Ishikawa (cell line): Measurements from ENCODE around the gene ZMIZ1.

Experiments
- CEBPB ChIP-seq: IDR thresholded peaks from 2 replicates; pipeline ENCODE4 v1.6.1; 2012
- CREB1 ChIP-seq: IDR thresholded peaks from 2 replicates; pipeline ENCODE4 v1.6.1; 2012; ENCODE audit warnings: low read depth
- EGR1 ChIP-seq: IDR thresholded peaks from 2 replicates; pipeline ENCODE4 v1.6.1; 2012
- EP300 ChIP-seq: IDR thresholded peaks from 2 replicates; pipeline ENCODE4 v1.6.1; 2012; ENCODE audit warnings: borderline replicate concordance
- FOXM1 ChIP-seq: IDR thresholded peaks from 2 replicates; pipeline ENCODE4 v1.6.1; 2012; ENCODE audit warnings: low read depth, borderline replicate concordance
- NFIC ChIP-seq: IDR thresholded peaks from 2 replicates; pipeline ENCODE4 v1.6.1; 2012
- RAD21 ChIP-seq: IDR thresholded peaks from 2 replicates; pipeline ENCODE4 v1.6.1; 2012; ENCODE audit warnings: low read depth
- TAF1 ChIP-seq: IDR thresholded peaks from 2 replicates; pipeline ENCODE4 v1.6.1; 2012; ENCODE audit warnings: low read depth, mild to moderate bottlenecking
- TCF12 ChIP-seq: IDR thresholded peaks from 2 replicates; pipeline ENCODE4 v1.6.1; 2012; ENCODE audit warnings: low read depth
- TEAD4 ChIP-seq: IDR thresholded peaks from 2 replicates; pipeline ENCODE4 v1.6.1; 2012
- YY1 ChIP-seq: IDR thresholded peaks from 2 replicates; pipeline ENCODE4 v1.6.1; 2012; ENCODE audit warnings: low read depth
- ZBTB7A ChIP-seq: IDR thresholded peaks from 2 replicates; pipeline ENCODE4 v1.6.1; 2012; ENCODE audit warnings: low read depth
- TF ChIP-seq, protein P1 (sequence below): IDR thresholded peaks from 2 replicates; pipeline ENCODE4 v1.6.1; 2012
- TF ChIP-seq, protein P2 (sequence below): IDR thresholded peaks from 2 replicates; pipeline ENCODE4 v1.6.1; 2012; ENCODE audit warnings: low read depth, mild to moderate bottlenecking
- TF ChIP-seq, protein P3 (sequence below): IDR thresholded peaks from 2 replicates; pipeline ENCODE4 v1.6.1; 2012

The ZMIZ1 gene

DNA sequence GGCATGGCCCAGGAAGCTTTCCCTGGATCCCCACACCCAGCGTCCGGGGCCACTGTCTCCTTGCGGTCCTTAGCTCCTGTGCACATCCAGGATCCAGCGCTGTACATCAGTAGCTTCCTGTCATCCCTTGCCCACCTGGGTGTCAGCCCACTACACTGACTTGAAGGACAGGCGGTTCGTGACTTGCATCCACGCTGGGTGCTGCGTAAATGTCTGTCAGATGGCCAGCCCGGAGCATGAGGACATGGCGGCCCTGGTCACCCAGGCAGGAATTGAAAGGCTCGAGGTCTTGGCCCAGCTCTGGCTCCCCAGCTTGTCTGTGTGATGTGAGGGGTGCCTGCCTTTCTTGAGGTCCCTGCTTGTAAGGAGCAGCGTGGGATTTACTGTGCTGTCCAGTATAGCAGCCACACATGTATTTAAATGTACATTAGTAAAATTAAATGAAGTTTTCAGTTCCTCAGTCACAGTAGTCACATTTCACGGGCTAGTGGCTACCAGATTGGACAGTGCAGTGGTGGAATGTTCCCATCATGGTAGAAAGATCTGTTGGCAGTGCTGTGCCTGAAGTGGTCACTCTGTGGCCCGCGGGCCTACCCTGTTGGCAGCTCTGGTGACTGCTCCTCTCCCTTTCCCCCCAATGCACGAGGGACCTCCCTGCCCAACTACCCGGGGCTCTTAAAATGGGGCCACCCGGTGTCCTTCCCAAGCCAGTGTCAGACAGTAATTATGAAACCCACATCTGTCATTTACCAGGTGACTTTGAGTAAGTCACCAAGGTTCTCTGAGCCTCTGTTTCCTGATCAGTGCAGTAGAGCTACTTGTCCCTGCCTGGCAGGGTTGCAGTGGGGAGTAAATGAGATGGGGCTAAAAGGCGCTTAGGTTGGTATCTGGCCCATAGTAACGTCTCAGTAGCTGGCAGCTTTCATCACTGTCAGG is 180.7 kb downstream of the ZMIZ1 start:
- TF ChIP-seq, protein P1, sequence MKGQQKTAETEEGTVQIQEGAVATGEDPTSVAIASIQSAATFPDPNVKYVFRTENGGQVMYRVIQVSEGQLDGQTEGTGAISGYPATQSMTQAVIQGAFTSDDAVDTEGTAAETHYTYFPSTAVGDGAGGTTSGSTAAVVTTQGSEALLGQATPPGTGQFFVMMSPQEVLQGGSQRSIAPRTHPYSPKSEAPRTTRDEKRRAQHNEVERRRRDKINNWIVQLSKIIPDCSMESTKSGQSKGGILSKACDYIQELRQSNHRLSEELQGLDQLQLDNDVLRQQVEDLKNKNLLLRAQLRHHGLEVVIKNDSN = no peak
- TF ChIP-seq CEBPB = no peak
- TF ChIP-seq YY1 = no peak
- TF ChIP-seq RAD21 = no peak
- TF ChIP-seq CREB1 = no peak
- no peak for TF ChIP-seq EP300
- TF ChIP-seq NFIC = no peak
- TF ChIP-seq, protein P2, sequence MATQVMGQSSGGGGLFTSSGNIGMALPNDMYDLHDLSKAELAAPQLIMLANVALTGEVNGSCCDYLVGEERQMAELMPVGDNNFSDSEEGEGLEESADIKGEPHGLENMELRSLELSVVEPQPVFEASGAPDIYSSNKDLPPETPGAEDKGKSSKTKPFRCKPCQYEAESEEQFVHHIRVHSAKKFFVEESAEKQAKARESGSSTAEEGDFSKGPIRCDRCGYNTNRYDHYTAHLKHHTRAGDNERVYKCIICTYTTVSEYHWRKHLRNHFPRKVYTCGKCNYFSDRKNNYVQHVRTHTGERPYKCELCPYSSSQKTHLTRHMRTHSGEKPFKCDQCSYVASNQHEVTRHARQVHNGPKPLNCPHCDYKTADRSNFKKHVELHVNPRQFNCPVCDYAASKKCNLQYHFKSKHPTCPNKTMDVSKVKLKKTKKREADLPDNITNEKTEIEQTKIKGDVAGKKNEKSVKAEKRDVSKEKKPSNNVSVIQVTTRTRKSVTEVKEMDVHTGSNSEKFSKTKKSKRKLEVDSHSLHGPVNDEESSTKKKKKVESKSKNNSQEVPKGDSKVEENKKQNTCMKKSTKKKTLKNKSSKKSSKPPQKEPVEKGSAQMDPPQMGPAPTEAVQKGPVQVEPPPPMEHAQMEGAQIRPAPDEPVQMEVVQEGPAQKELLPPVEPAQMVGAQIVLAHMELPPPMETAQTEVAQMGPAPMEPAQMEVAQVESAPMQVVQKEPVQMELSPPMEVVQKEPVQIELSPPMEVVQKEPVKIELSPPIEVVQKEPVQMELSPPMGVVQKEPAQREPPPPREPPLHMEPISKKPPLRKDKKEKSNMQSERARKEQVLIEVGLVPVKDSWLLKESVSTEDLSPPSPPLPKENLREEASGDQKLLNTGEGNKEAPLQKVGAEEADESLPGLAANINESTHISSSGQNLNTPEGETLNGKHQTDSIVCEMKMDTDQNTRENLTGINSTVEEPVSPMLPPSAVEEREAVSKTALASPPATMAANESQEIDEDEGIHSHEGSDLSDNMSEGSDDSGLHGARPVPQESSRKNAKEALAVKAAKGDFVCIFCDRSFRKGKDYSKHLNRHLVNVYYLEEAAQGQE = no peak
- TF ChIP-seq, protein P3, sequence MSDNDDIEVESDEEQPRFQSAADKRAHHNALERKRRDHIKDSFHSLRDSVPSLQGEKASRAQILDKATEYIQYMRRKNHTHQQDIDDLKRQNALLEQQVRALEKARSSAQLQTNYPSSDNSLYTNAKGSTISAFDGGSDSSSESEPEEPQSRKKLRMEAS = no peak
- TF ChIP-seq FOXM1 = no peak
- TF ChIP-seq EGR1 = no peak
- no peak for TF ChIP-seq TEAD4
- no peak for TF ChIP-seq TAF1

DNA sequence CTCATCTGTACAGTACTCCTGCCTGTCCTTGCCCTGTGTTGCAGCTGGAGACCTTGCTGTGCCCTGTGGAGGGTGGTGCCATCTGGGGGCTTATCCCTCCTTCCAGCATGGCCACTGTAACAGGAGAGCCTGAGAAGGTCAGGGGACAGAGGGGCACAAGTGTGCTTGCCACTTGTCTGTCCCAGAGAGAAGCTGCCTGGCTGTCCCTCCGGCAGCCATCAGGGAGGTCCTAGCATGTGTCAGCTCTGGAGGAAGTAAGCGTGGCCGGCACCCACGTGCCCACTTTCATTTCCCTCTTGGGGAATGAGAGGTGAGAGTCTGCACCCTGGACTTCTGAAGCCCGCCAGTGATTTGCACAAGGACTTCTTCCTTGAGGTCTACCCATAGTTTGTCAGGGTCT is 181.5 kb downstream of the ZMIZ1 start:
- TF ChIP-seq CEBPB = no peak
- TF ChIP-seq EP300 = no peak
- TF ChIP-seq EGR1 = no peak
- TF ChIP-seq RAD21 = no peak
- TF ChIP-seq, protein P3 = no peak
- TF ChIP-seq YY1 = no peak
- TF ChIP-seq, protein P2 = no peak
- TF ChIP-seq ZBTB7A = no peak
- TF ChIP-seq TEAD4 = no peak
- TF ChIP-seq CREB1 = no peak
- TF ChIP-seq FOXM1 = no peak

DNA sequence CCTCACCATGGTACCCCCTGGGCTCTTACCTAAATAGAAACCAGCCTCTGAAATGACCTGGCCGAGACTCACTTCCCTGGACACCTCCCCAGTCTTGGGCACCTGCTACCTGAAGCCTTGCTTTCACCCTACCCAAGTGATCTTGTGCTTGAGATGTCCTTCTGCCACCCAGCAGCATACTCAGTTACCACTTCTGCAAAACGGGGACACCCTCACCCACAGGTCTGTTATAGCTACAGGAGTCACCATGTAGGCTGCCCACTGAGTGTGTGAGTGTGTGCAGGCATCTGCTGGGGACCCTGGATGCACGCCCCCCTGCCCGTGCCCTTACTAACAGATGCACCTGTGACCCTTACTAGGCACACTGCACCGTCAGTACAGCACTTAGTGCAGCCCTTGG is 183.7 kb downstream of the ZMIZ1 start:
- TF ChIP-seq TEAD4 (no peak), FOXM1 (no peak), TAF1 (no peak), TCF12 (no peak), CREB1 (no peak), ZBTB7A (no peak), YY1 (no peak)
- TF ChIP-seq, protein P2 = no peak
- TF ChIP-seq, protein P3 = no peak

DNA sequence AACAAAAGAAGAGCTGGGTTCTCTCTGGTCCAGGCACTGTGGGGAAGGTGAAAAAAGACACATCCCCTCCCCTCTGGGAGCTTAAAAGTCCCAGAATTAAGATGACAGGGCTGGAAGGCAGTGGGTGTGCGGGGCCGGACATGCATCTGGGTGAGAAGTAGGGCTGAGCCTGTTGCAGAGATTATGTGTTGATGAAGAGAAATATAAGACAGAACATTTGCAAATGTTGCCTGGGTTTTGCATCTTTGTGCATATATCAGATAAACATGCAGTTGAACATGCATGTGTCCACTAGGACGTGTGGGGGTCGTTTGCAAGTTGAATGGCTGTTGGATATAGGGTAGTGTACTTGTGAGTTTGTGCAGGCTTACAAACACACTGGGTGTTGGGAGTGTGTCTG is 184.2 kb downstream of the ZMIZ1 start:
- no peak for TF ChIP-seq TAF1
- TF ChIP-seq CREB1 = no peak
- no peak for TF ChIP-seq EP300
- TF ChIP-seq YY1 = no peak
- TF ChIP-seq NFIC = no peak
- TF ChIP-seq, protein P3 = no peak

DNA sequence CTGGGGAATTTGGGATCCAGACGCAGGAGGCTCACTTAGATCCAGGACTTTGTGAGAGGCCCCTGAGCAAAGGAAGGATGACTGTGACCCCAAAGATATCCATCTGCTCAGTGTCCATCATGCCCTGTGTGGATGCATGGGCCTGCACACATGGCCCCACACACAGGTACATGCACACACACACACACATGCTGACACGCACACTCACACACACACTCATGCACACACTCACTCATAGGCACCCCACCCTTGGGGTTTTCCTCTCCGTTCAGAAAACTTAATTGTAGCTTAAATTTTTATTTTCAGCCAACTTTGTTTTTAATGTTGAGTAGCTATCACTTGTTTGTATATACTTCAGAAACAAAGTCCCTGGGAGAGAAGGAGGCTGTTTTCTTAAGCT is 184.9 kb downstream of the ZMIZ1 start:
- TF ChIP-seq CREB1 (no peak), RAD21 (no peak), ZBTB7A (no peak), TEAD4 (no peak), YY1 (no peak), EP300 (no peak), TAF1 (no peak), NFIC (no peak), EGR1 (no peak), TCF12 (no peak), CEBPB (no peak)
- TF ChIP-seq, protein P3 = no peak
- TF ChIP-seq, protein P1 = no peak
